Keratinocyte (primary cell): ENCODE data around the gene TMEM61. TPM values are rescaled to one million over a fixed set of nuclear protein-coding genes. Genes with fewer than 3 reads are reported as not detected.

Experiments
- DNase-seq: peaks from one replicate; pipeline ENCODE4 v3.0.0-alpha.2; 2011; ENCODE audit warnings: low read depth, missing footprints, low spot score
- FAIRE-seq: peaks from 2 replicates; lab custom pipeline; 2011; peaks lifted over from hg19 to GRCh38; lab: Jason Lieb, UNC
- H2AFZ ChIP-seq: 2 replicates; pipeline ENCODE4 v1.6.0; 2012; ENCODE audit warnings: low read length, control low read depth, inconsistent platforms; ENCODE audit not compliant: control insufficient read depth
- H3K27ac ChIP-seq: 2 replicates; pipeline ENCODE4 v1.5.1; 2011; ENCODE audit warnings: low read length; ENCODE audit not compliant: control insufficient read depth, insufficient read depth
- H3K27me3 ChIP-seq: 3 replicates; pipeline ENCODE4 v1.6.0; 2011; ENCODE audit warnings: low read length; ENCODE audit not compliant: control insufficient read depth, insufficient read depth; ENCODE audit errors: extremely low read depth
- H3K36me3 ChIP-seq, 2 experiments: 2 replicates in 1 of 2; 3 replicates in 1 of 2; pipeline ENCODE4 v1.5.1; 2011; ENCODE audit warnings: low read length in 2 of 2, mild to moderate bottlenecking in 1 of 2; ENCODE audit not compliant: control insufficient read depth in 2 of 2, insufficient read depth in 2 of 2; ENCODE audit errors: extremely low read depth in 1 of 2
- H3K4me1 ChIP-seq: 3 replicates; pipeline ENCODE4 v1.5.1; 2011; ENCODE audit warnings: low read length; ENCODE audit not compliant: control insufficient read depth, insufficient read depth; ENCODE audit errors: extremely low read depth
- H3K4me2 ChIP-seq: 3 replicates; pipeline ENCODE4 v1.6.0; 2011; ENCODE audit warnings: low read depth, low read length; ENCODE audit not compliant: control insufficient read depth, insufficient read depth; ENCODE audit errors: extremely low read depth
- H3K4me3 ChIP-seq, 3 experiments: fragments of 200-600 bp in 1 of 3; sonication (generic) in 1 of 3; 2 replicates in 2 of 3; 3 replicates in 1 of 3; pipeline ENCODE4 v1.5.1; 2011 to 2016; ENCODE audit warnings: low read length in 3 of 3, mild to moderate bottlenecking in 3 of 3, control low read depth in 2 of 3, inconsistent platforms in 1 of 3, low read depth in 1 of 3, mixed read lengths in 1 of 3, mixed run types in 1 of 3, moderate library complexity in 1 of 3; ENCODE audit not compliant: control insufficient read depth in 2 of 3, insufficient read depth in 2 of 3; ENCODE audit errors: extremely low read depth in 1 of 3
- H3K79me2 ChIP-seq: 2 replicates; pipeline ENCODE4 v1.6.0; 2012; ENCODE audit warnings: low read length; ENCODE audit not compliant: control insufficient read depth, insufficient read depth
- H3K9ac ChIP-seq: 3 replicates; pipeline ENCODE4 v1.6.0; 2011; ENCODE audit warnings: low read length; ENCODE audit not compliant: control insufficient read depth, insufficient read depth; ENCODE audit errors: extremely low read depth
- H3K9me1 ChIP-seq: 3 replicates; pipeline ENCODE4 v1.6.0; 2011; ENCODE audit warnings: low read length; ENCODE audit not compliant: control insufficient read depth, insufficient read depth; ENCODE audit errors: extremely low read depth
- H3K9me3 ChIP-seq: 2 replicates; pipeline ENCODE4 v1.5.1; 2012; ENCODE audit warnings: low read depth, low read length; ENCODE audit not compliant: control insufficient read depth
- H4K20me1 ChIP-seq: 3 replicates; pipeline ENCODE4 v1.6.0; 2011; ENCODE audit warnings: low read length; ENCODE audit not compliant: control insufficient read depth, insufficient read depth; ENCODE audit errors: extremely low read depth
- CTCF ChIP-seq, 3 experiments: IDR thresholded peaks in 1 of 3; conservative IDR thresholded peaks in 1 of 3; optimal IDR thresholded peaks in 1 of 3; 2 replicates in 2 of 3; 3 replicates in 1 of 3; pipeline versions ENCODE3 to v1.5.1; 2011; ENCODE audit warnings: low read length in 3 of 3, mild to moderate bottlenecking in 3 of 3, moderate library complexity in 2 of 3, control low read depth in 1 of 3, inconsistent platforms in 1 of 3; ENCODE audit not compliant: insufficient read depth in 2 of 3; ENCODE audit errors: extremely low read depth in 1 of 3
- EZH2 ChIP-seq: IDR thresholded peaks from one replicate; pipeline ENCODE4 v1.6.1; 2012; ENCODE audit warnings: inconsistent platforms, mild to moderate bottlenecking, low read length, moderate library complexity
- dilution Hi-C: fragments of 300-500 bp; cut with MboI; formaldehyde crosslinking; loops from one replicate; pipeline ENCODE4 v1.7.0; 2020; ENCODE audit warnings: low sequenced_read_pairs; ENCODE audit not compliant: extremely low pct_ligation_motif_present
- polyA plus RNA-seq, 5 experiments: library from polyadenylated mRNA; depleted of rRNA in 3 of 5; stranded (reverse) in 3 of 5; stranded (forward) in 1 of 5; unstranded in 1 of 5; fragments of >200 nt; gene quantifications; 1 replicate in 1 of 5; 2 replicates in 3 of 5; 3 replicates in 1 of 5; pipeline versions ENCODE4 v1.2.1 to v1.2.3, GENCODE V29; 2011 to 2012; ENCODE audit warnings: missing spikeins in 2 of 5, low read depth in 1 of 5, low replicate concordance in 1 of 5

Gene TMEM61
- polyA plus RNA-seq, 1 donor (not counting 4 experiments of a cell fraction or from before 2014, with no cell fraction given): 1.0 TPM

DNA sequence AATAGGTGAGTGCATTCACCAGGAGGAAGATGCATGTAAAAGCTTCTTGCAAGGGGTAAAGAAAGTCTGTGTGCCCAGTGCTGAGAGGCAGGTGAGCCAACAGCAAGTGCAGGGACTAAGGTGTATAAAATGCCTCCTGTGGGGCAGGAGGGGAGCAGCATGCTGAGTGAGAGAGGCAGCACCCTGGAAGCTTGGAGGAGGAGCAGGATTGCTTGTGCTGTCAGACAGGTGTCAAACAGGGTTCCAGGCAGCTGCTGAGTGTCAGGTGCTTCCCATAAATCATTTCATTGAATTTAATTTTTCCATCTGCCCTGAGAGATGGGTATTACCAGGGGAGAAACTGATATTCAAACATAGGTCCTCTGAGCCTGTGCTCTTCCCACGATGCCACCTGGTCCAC lies 32.2 kb downstream of the TMEM61 start:
- Histone ChIP-seq H4K20me1 (no peaks in the 10 kb centered on the region), H3K36me3 (no peaks in the 10 kb centered on the region), H3K4me1 (peaks cover 9% of the 10 kb centered on the region), H3K4me2 (no peak overlapping the region), H3K9ac (no peak overlapping the region), H3K79me2 (no peaks in the 10 kb centered on the region), H3K27me3 (peaks cover 24% of the 10 kb centered on the region), H3K9me1 (no peaks in the 10 kb centered on the region), H3K4me3 (no peak overlapping the region), H3K9me3 (no peaks in the 10 kb centered on the region), H3K27ac (no peak overlapping the region), H2AFZ (no peak overlapping the region)
- FAIRE-seq (no peak), DNase-seq (no peak)
- dilution Hi-C loops: no loop called here
- no peak for TF ChIP-seq EZH2
- TF ChIP-seq CTCF (optimal IDR thresholded peaks at IDR 0.05 in 1 of 3, IDR thresholded peaks at IDR 0.05 in 1 of 3, conservative IDR thresholded peaks at IDR 0.05 in 1 of 3; ENCODE audit: extremely low read depth in 1 of 3, insufficient read depth in 2 of 3, low read length in 3 of 3): no peak

GRCh38 chr1:55015123-55015522 lies 34.7 kb downstream of the TMEM61 start:
- Histone ChIP-seq H3K4me1 (no peaks in the 10 kb centered on the region), H3K79me2 (no peaks in the 10 kb centered on the region), H3K4me3 (no peak overlapping the region), H3K36me3 (no peaks in the 10 kb centered on the region), H3K9ac (no peak overlapping the region), H2AFZ (no peak overlapping the region), H4K20me1 (no peaks in the 10 kb centered on the region), H3K4me2 (no peak overlapping the region), H3K9me1 (no peaks in the 10 kb centered on the region), H3K27ac (no peak overlapping the region), H3K27me3 (peaks cover 24% of the 10 kb centered on the region), H3K9me3 (no peaks in the 10 kb centered on the region)
- TF ChIP-seq EZH2: no peak
- no peak for TF ChIP-seq CTCF (optimal IDR thresholded peaks at IDR 0.05 in 1 of 3, IDR thresholded peaks at IDR 0.05 in 1 of 3, conservative IDR thresholded peaks at IDR 0.05 in 1 of 3; ENCODE audit: extremely low read depth in 1 of 3, insufficient read depth in 2 of 3, low read length in 3 of 3)
- dilution Hi-C loops: no loop called here
- FAIRE-seq (no peak), DNase-seq (no peak)
